Measurements from ENCODE around the gene ATP2C1.
"Not testable (repeated sequence)": the region's sequence is repeated elsewhere in the genome, so short reads cannot be mapped to it uniquely, and the experiment has no call there.

The ATP2C1 gene

GRCh38 chr3:130991126-130991525 is 97.2 kb downstream of the ATP2C1 start:
- no peak for DNase-seq

- DNase-seq, result no peak
These were observed 98.5 kb downstream of the ATP2C1 start for GRCh38 chr3:130992344-130992743.

- DNase-seq, result no peak
These were observed 103.4 kb downstream of the ATP2C1 start for GRCh38 chr3:130997289-130997688.

- no peak for DNase-seq
These were observed 107.2 kb downstream of the ATP2C1 start for GRCh38 chr3:131001071-131001470.

- no peak for DNase-seq
These were observed 110.7 kb downstream of the ATP2C1 start for GRCh38 chr3:131004603-131005002.

- no peak for DNase-seq
These were observed 113.4 kb downstream of the ATP2C1 start for GRCh38 chr3:131007256-131007655.

GRCh38 chr3:131007782-131008181 is 113.9 kb downstream of the ATP2C1 start:
- no peak for DNase-seq

GRCh38 chr3:131008326-131008725 is 114.4 kb downstream of the ATP2C1 start:
- no peak for DNase-seq

GRCh38 chr3:131009698-131010097 is 115.8 kb downstream of the ATP2C1 start:
- no peak for DNase-seq

- no peak for DNase-seq
These were observed 125.1 kb downstream of the ATP2C1 start for GRCh38 chr3:131018970-131019369.

- no peak for DNase-seq
These were observed 126.3 kb downstream of the ATP2C1 start for GRCh38 chr3:131020122-131020693.

GRCh38 chr3:131025539-131025938 is 131.7 kb downstream of the ATP2C1 start:
- no peak for DNase-seq

GRCh38 chr3:131026321-131027151 is 132.7 kb downstream of the ATP2C1 start, which contains the start of the genes ASTE1 and NEK11:
Gene ASTE1, minus strand, starts transcription at chr3:131026825. Its CDS starts 1,519 bp downstream, at chr3:131025306.
Gene NEK11, plus strand, starts transcription at chr3:131026877. Its CDS starts 2,832 bp downstream, at chr3:131029709.
- peak; percentile 74 for DNase-seq

- no peak for DNase-seq
These were observed 135.0 kb downstream of the ATP2C1 start for GRCh38 chr3:131028844-131029243.

GRCh38 chr3:131031660-131032059 is 137.8 kb downstream of the ATP2C1 start:
- no peak for DNase-seq

GRCh38 chr3:131033480-131034080 is 139.7 kb downstream of the ATP2C1 start:
- DNase-seq, result peak; percentile 44

GRCh38 chr3:131036200-131036816 is 142.4 kb downstream of the ATP2C1 start:
- no peak for DNase-seq

- no peak for DNase-seq
These were observed 143.1 kb downstream of the ATP2C1 start for GRCh38 chr3:131036986-131037385.

GRCh38 chr3:131038326-131038725 is 144.4 kb downstream of the ATP2C1 start:
- no peak for DNase-seq

GRCh38 chr3:131042271-131042985 is 148.5 kb downstream of the ATP2C1 start:
- DNase-seq, result not testable (repeated sequence)

- DNase-seq, result no peak
These were observed 153.7 kb downstream of the ATP2C1 start for GRCh38 chr3:131047582-131047981.

- DNase-seq, result no peak
These were observed 154.1 kb downstream of the ATP2C1 start for GRCh38 chr3:131048030-131048429.

- DNase-seq, result no peak
These were observed 156.1 kb downstream of the ATP2C1 start for GRCh38 chr3:131050001-131050400.

Measured in NCI-H526 treated with DMSO at 0.1 percent for 48 hours (cell line).